Subcutaneous adipose tissue (tissue), 4 donors: ENCODE data around the gene CFAP97. TPM values are rescaled to one million over a fixed set of nuclear protein-coding genes. Genes with fewer than 3 reads are reported as not detected.

Source experiments
- CTCF ChIP-seq: fragments of 450-650 bp; IDR thresholded peaks from one replicate; pipeline ENCODE4 v1.5.1; 2016; ENCODE audit warnings: low read depth, mild to moderate bottlenecking, control low read depth, antibody characterized with exemption, moderate library complexity
- total RNA-seq, 4 donors: library from RNA; depleted of rRNA; stranded (reverse); fragments of >200 nt; gene quantifications; one replicate each; pipeline ENCODE4 v1.1.0, GENCODE V29; 2016

CFAP97 gene
- total RNA-seq, 4 donors from 2014 or later: 27.5 to 60.0 (median 34.9) TPM

DNA sequence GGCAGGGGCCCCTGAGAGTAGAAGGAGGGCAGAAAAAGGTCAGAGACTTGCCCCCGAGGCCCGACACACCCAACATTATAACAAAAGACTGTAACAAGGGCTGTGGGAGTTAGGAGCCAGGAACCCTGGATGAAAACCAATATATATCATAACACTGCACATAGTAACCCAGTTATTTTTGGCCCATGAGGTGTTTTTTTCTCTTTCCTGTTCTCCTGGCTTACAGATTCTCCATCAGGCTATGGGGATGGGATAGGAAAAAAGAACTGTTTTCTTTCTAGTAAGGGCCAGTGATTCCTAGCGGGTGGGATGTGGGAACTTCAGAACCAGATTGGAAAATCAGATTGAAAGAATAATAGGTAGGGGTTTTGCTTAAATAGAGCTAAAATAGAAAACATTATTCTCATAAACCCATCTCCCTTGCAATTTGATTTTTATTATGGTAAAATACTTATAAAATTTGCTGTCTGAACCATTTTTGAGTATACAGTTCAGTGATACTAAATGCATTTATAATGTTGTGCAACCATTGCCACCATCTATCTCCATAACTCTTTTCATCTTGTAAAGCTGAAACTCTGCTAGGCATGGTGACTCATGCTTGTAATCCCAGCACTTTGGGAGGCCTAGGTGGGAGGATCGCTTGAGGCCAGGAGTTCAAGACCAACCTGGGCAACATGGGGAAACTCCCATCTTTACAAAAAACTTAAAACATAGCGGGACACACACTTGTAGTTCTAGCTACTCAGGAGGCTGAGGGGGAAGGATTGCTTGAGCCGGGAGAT lies 39.1 kb upstream of the CFAP97 start:
- TF ChIP-seq CTCF: no peak

DNA sequence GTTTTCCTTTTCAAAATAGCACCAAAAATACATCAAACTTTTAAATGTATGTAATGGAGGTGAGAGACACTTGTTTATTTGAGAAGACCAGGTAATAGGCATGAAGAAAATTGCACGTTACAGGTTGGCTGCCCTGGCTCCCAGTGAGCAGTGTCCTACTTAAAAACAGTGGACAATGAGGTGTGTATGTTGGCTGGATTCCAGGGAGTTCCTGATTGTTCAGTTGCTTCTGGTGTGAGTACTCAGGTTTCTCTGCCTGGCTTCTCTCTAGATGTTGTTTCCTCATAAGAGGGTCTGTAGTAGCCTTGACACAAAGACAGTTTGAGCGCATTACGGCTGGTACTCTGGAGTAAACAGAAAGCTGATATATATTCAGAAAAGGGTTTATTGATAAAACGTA lies 35.0 kb upstream of the CFAP97 start:
- no peak for TF ChIP-seq CTCF

- TF ChIP-seq CTCF: no peak
These were observed 34.4 kb upstream of the CFAP97 start for GRCh38 chr4:185238215-185238681.

DNA sequence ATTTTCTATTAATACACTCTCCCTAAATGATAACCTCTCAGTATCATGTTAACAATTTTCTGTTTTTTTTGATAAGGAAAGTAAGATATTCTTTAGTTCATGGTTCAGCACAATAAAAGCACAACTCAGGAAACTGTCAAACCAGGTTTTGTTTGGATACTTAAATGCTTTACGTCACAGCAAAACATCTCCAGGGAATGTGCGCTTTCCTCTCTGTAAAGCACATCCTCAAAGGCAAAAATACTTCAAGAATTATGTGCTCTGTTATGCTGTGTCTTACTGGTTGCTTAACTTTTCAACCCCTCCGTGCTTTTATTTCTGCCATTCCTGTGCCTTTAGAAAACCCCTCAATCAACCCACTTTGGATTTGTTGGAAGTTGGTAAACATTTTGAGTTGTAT lies 33.4 kb upstream of the CFAP97 start:
- TF ChIP-seq CTCF: no peak

DNA sequence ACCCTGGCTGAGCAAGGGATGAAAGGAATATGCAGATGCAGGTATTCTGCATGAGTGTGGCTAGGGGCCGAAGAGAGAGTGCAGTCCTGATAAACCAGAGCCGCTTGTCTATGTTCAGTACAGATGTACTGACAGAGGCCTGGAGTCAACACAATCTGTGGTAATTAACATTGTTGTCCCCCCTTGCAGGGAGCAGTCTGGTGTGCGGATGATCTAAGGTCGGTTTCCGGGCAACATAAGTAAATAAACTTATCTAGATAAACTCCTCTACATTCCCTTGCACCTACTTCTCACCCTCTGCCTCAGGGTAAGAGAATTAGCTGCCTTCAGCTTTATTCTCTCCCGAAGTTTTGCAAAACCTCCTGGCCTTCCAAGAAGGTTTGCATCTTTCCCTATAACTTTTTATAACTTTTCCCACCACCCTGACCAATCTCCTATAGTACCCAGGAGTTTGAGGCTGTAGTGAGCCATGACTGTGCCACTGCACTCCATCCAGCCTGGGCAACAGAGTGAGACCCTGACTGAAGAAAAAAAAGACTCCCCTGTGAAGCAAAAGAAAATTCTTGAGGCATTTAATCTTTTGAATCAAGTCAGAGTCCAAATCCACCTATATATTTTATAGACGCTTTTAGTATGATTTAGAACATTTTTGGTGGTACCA lies 32.2 kb upstream of the CFAP97 start:
- no peak for TF ChIP-seq CTCF

GRCh38 chr4:185235119-185235842 lies 31.5 kb upstream of the CFAP97 start:
- TF ChIP-seq CTCF: no peak

- TF ChIP-seq CTCF: no peak
These were observed 28.6 kb upstream of the CFAP97 start for GRCh38 chr4:185232370-185232769.
